ENCODE results near the gene CFB. TPM values are rescaled to one million over a fixed set of nuclear protein-coding genes. Genes with fewer than 3 reads are reported as not detected.
"Not testable (repeated sequence)": the region's sequence is repeated elsewhere in the genome, so short reads cannot be mapped to it uniquely, and the experiment has no call there.

The CFB gene
- total RNA-seq, 2 donors from 2014 or later, result 0.65 TPM; not detected in 1

DNA sequence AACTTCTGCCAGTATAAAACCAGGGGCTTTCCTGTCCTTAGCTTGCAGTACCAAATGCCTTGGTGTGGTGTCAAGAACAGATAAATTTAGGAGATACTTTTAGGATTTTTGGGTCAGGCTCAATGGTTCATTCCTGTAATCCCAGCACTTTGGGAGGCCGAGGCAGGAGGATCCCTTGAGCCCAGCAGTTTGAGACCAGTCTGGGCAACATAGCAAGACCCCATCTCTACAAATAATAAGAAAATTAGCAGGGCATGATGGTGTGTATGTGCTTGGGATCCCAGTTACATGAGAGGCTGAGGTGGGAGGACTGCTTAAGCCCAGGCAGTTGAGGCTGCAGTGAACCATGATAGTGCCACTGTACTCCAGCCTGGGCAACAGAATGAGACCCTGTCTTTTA lies 40.9 kb upstream of the CFB start:
- Mint-ChIP-seq H3K27me3 (peaks cover 10% of the 10 kb centered on the region), H3K27ac (no peak overlapping the region), H3K4me1 (peaks cover 13% of the 10 kb centered on the region), H3K36me3 (ENCODE audit: low read depth) (no peaks in the 10 kb centered on the region), H3K4me3 (no peak overlapping the region)
- no peak for ATAC-seq
- DNase-seq, result no peak
- no peaks in the 10 kb centered on the region for H3K9me3 ChIP-seq (ENCODE audit: control insufficient read depth, low read length, poor library complexity, severe bottlenecking)

DNA sequence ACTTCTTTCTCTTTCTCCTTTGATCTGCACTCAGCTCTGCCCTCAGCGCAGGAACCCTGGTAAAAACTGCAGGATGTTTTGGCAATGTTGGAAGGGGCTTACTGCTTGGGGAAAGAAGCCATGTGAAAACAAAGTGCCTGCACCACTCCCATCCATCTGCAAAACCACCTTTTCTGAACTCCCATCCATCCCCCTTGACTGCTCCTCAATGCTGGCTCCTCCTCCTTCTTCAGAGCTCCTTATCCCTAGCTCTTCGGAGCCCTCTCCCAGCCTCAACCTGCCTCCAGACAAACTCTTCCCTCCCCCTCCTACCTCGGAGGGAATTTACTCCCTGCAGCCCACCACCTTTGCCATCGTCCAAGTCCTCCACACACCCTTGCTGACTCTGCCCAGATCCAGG lies 39.8 kb upstream of the CFB start:
- Mint-ChIP-seq H3K4me1 (peaks cover 13% of the 10 kb centered on the region), H3K27me3 (peaks cover 14% of the 10 kb centered on the region), H3K36me3 (ENCODE audit: low read depth) (no peaks in the 10 kb centered on the region), H3K4me3 (no peak overlapping the region), H3K27ac (no peak overlapping the region)
- DNase-seq, result no peak
- ATAC-seq, result no peak
- no peaks in the 10 kb centered on the region for H3K9me3 ChIP-seq (ENCODE audit: control insufficient read depth, low read length, poor library complexity, severe bottlenecking)

GRCh38 chr6:31906727-31907126 lies 39.2 kb upstream of the CFB start:
- not testable (repeated sequence) for H3K27ac Mint-ChIP-seq; DNase-seq; H3K4me3 Mint-ChIP-seq; H3K9me3 ChIP-seq (ENCODE audit: control insufficient read depth, low read length, poor library complexity, severe bottlenecking); H3K36me3 Mint-ChIP-seq (ENCODE audit: low read depth); ATAC-seq
- Mint-ChIP-seq H3K27me3 (peaks cover 15% of the 10 kb centered on the region), H3K4me1 (peaks cover 13% of the 10 kb centered on the region)

DNA sequence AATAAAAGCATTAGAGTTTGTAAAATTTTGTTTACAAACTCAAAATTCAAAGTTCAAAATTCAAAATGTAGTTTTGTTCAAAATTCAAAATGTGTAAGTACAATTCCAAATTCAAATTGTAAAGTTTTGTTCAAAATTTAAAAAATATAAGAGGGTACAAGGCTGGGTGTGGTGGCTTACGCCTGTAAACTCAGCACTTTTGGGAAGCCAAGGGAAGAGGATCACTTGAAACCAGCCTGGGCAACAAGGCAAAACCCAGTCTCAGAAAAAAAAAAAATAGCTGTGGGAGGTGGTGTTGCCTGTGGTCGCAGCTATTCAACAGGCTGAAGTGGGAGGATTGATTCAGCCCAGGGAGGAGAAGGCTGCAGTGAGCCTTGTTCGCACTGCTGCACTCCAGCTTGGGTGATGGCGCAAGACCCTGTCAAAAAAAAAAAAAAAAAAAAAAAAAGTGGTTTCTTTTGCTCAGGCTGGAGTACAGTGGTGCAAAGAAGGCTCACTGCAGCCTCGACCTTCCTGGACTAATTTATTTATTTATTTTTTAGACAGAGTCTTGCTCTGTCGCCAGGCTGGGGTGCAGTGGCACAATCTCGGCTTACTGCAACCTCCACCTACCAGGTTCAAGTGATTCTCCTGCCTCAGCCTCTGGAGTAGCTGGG lies 38.6 kb upstream of the CFB start:
- H3K36me3 Mint-ChIP-seq (ENCODE audit: low read depth), result no peaks in the 10 kb centered on the region
- no peak overlapping the region for H3K4me3 Mint-ChIP-seq
- H3K27me3 Mint-ChIP-seq, result peaks cover 21% of the 10 kb centered on the region
- DNase-seq (no peak), ATAC-seq (no peak)
- H3K9me3 ChIP-seq (ENCODE audit: control insufficient read depth, low read length, poor library complexity, severe bottlenecking), result no peaks in the 10 kb centered on the region
- no peak overlapping the region for H3K27ac Mint-ChIP-seq
- H3K4me1 Mint-ChIP-seq, result peaks cover 12% of the 10 kb centered on the region

GRCh38 chr6:31908255-31908654 lies 37.6 kb upstream of the CFB start:
- H3K36me3 Mint-ChIP-seq (ENCODE audit: low read depth); H3K9me3 ChIP-seq (ENCODE audit: control insufficient read depth, low read length, poor library complexity, severe bottlenecking); H3K4me1 Mint-ChIP-seq; ATAC-seq; H3K4me3 Mint-ChIP-seq; H3K27ac Mint-ChIP-seq; DNase-seq: not testable (repeated sequence)
- peaks cover 24% of the 10 kb centered on the region for H3K27me3 Mint-ChIP-seq

DNA sequence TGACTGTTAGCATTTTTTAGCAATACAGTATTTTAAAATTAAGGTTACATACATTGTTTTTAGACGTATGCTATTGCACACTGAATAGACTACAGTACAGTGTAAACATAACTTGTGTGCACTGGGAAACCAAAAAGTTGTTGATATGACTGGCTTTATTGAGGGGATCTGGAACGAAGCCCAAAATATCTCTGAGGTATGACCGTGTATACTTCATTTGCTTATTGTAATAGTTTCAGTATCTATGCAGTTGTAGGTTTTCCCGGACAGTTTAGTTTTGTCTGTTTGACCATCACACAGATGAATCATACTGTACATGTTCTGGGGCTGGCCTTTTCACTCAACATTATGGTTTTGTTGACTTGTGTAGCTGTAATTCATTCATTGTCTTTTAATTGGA lies 37.1 kb upstream of the CFB start:
- no peak for DNase-seq
- ATAC-seq, result no peak
- no peaks in the 10 kb centered on the region for H3K9me3 ChIP-seq (ENCODE audit: control insufficient read depth, low read length, poor library complexity, severe bottlenecking)
- peaks cover 4% of the 10 kb centered on the region for H3K4me1 Mint-ChIP-seq
- H3K4me3 Mint-ChIP-seq, result no peak overlapping the region
- H3K27ac Mint-ChIP-seq, result no peak overlapping the region
- no peaks in the 10 kb centered on the region for H3K36me3 Mint-ChIP-seq (ENCODE audit: low read depth)
- peaks cover 24% of the 10 kb centered on the region for H3K27me3 Mint-ChIP-seq

DNA sequence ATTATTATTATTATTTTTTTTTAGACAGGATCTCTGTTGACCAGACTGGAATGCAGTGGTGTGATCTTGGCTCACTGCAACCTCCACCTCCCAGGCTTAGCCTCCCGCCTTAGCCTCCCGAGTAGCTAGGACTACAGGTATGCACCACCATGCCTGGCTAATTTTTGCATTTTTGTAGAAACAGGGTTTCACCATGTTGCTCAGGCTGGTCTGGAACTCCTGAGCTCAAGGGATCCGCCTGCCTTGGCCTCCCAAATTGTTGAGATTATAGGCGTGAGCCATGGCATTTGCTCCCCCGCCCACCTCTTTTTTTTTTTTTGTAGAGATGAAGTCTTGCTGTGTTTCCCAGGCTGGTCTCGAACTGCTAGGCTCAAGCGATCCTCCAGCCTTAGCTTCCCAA lies 36.6 kb upstream of the CFB start:
- H3K27ac Mint-ChIP-seq, ATAC-seq, DNase-seq: not testable (repeated sequence)

GRCh38 chr6:31911826-31912585 lies 33.9 kb upstream of the CFB start:
- peaks cover 6% of the 10 kb centered on the region for H3K36me3 Mint-ChIP-seq (ENCODE audit: low read depth)
- peaks cover 3% of the 10 kb centered on the region for H3K4me1 Mint-ChIP-seq
- ATAC-seq (no peak), DNase-seq (no peak)
- H3K4me3 Mint-ChIP-seq, result no peak overlapping the region
- peaks cover 33% of the 10 kb centered on the region for H3K27me3 Mint-ChIP-seq
- H3K27ac Mint-ChIP-seq, result no peak overlapping the region
- no peaks in the 10 kb centered on the region for H3K9me3 ChIP-seq (ENCODE audit: control insufficient read depth, low read length, poor library complexity, severe bottlenecking)

More for the DNA sequence above, 36.6 kb upstream of the CFB start:
- not testable (repeated sequence) for H3K9me3 ChIP-seq (ENCODE audit: control insufficient read depth, low read length, poor library complexity, severe bottlenecking); H3K4me1 Mint-ChIP-seq; H3K36me3 Mint-ChIP-seq (ENCODE audit: low read depth); H3K4me3 Mint-ChIP-seq
- H3K27me3 Mint-ChIP-seq, result peaks cover 24% of the 10 kb centered on the region

- Mint-ChIP-seq H3K36me3 (ENCODE audit: low read depth) (peaks cover 6% of the 10 kb centered on the region), H3K4me1 (peaks cover 3% of the 10 kb centered on the region), H3K4me3 (no peak overlapping the region), H3K27ac (no peak overlapping the region), H3K27me3 (peaks cover 25% of the 10 kb centered on the region)
- H3K9me3 ChIP-seq (ENCODE audit: control insufficient read depth, low read length, poor library complexity, severe bottlenecking), result no peaks in the 10 kb centered on the region
- no peak for ATAC-seq
- DNase-seq, result no peak
Observed at GRCh38 chr6:31915351-31915750, 30.5 kb upstream of the CFB start.

DNA sequence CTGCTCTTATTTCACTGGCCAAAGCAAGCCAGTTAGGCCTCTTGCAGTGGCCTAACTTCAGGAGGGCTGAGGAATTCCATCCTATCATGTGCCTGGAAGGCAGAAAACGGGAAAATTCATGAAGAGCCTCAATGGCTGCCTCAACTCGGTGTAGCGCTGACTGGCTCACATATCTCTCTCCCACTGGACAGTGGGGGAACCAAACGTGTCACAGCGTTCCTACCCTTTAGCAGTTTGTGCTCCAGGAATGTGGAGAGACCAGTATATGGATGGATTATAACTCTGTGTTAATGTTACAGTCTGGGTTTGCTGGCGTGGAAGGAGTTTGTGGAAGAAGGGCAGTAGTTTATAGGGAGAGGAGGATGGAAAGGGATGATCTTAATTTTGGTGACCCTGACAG lies 30.1 kb upstream of the CFB start:
- H3K27ac Mint-ChIP-seq, result no peak overlapping the region

GRCh38 chr6:31918069-31918720 lies 27.7 kb upstream of the CFB start:
- ATAC-seq (no peak), DNase-seq (no peak)
- Mint-ChIP-seq H3K27me3 (peaks cover 14% of the 10 kb centered on the region), H3K4me1 (peaks cover 3% of the 10 kb centered on the region), H3K36me3 (ENCODE audit: low read depth) (peaks cover 6% of the 10 kb centered on the region), H3K4me3 (no peak overlapping the region), H3K27ac (no peak overlapping the region)
- H3K9me3 ChIP-seq (ENCODE audit: control insufficient read depth, low read length, poor library complexity, severe bottlenecking), result no peaks in the 10 kb centered on the region

More for the DNA sequence above, 30.1 kb upstream of the CFB start:
- ATAC-seq (no peak), DNase-seq (no peak)
- H3K27me3 Mint-ChIP-seq, result peaks cover 24% of the 10 kb centered on the region
- H3K4me1 Mint-ChIP-seq, result peaks cover 3% of the 10 kb centered on the region
- H3K4me3 Mint-ChIP-seq, result no peak overlapping the region
- H3K36me3 Mint-ChIP-seq (ENCODE audit: low read depth), result peaks cover 6% of the 10 kb centered on the region
- no peaks in the 10 kb centered on the region for H3K9me3 ChIP-seq (ENCODE audit: control insufficient read depth, low read length, poor library complexity, severe bottlenecking)

- H3K27me3 Mint-ChIP-seq, result peaks cover 13% of the 10 kb centered on the region
- no peak for ATAC-seq
- peaks cover 3% of the 10 kb centered on the region for H3K4me1 Mint-ChIP-seq
Observed at GRCh38 chr6:31919624-31920303, 26.1 kb upstream of the CFB start.

GRCh38 chr6:31920811-31921210 lies 25.1 kb upstream of the CFB start:
- peaks cover 3% of the 10 kb centered on the region for H3K27me3 Mint-ChIP-seq
- H3K27ac Mint-ChIP-seq, result no peak overlapping the region
- no peak overlapping the region for H3K4me3 Mint-ChIP-seq
- DNase-seq, result no peak
- peaks cover 2% of the 10 kb centered on the region for H3K36me3 Mint-ChIP-seq (ENCODE audit: low read depth)
- H3K9me3 ChIP-seq (ENCODE audit: control insufficient read depth, low read length, poor library complexity, severe bottlenecking), result no peaks in the 10 kb centered on the region
- no peak for ATAC-seq
- H3K4me1 Mint-ChIP-seq, result no peaks in the 10 kb centered on the region

More at GRCh38 chr6:31919624-31920303, 26.1 kb upstream of the CFB start:
- no peak for DNase-seq
- no peak overlapping the region for H3K4me3 Mint-ChIP-seq
- no peak overlapping the region for H3K27ac Mint-ChIP-seq
- peaks cover 6% of the 10 kb centered on the region for H3K36me3 Mint-ChIP-seq (ENCODE audit: low read depth)
- no peaks in the 10 kb centered on the region for H3K9me3 ChIP-seq (ENCODE audit: control insufficient read depth, low read length, poor library complexity, severe bottlenecking)

Data from T-helper 17 cell (primary cell).